Left renal cortex interstitium (tissue), 4 donors: ENCODE data around the gene SMAD6. TPM values are rescaled to one million over a fixed set of nuclear protein-coding genes. Genes with fewer than 3 reads are reported as not detected.

ENCODE experiments used
- DNase-seq, 4 donors: peaks; one replicate each; pipeline ENCODE4 v3.0.0-alpha.2; 2013; ENCODE audit warnings: low read depth in 4 of 4, low spot score in 2 of 4, missing footprints in 1 of 4
- polyA plus RNA-seq, 4 donors: library from polyadenylated mRNA; unstranded; fragments of 120-200 nt; gene quantifications; one replicate each; pipeline ENCODE4 v1.2.1, GENCODE V29; 2013; ENCODE audit not compliant: insufficient read length in 4 of 4

Gene SMAD6
- polyA plus RNA-seq, 4 donors: 27.4 to 49.4 (median 42.6) TPM

- no peak for DNase-seq
Observed at GRCh38 chr15:66768987-66769386, 67.0 kb downstream of the SMAD6 start.

DNA sequence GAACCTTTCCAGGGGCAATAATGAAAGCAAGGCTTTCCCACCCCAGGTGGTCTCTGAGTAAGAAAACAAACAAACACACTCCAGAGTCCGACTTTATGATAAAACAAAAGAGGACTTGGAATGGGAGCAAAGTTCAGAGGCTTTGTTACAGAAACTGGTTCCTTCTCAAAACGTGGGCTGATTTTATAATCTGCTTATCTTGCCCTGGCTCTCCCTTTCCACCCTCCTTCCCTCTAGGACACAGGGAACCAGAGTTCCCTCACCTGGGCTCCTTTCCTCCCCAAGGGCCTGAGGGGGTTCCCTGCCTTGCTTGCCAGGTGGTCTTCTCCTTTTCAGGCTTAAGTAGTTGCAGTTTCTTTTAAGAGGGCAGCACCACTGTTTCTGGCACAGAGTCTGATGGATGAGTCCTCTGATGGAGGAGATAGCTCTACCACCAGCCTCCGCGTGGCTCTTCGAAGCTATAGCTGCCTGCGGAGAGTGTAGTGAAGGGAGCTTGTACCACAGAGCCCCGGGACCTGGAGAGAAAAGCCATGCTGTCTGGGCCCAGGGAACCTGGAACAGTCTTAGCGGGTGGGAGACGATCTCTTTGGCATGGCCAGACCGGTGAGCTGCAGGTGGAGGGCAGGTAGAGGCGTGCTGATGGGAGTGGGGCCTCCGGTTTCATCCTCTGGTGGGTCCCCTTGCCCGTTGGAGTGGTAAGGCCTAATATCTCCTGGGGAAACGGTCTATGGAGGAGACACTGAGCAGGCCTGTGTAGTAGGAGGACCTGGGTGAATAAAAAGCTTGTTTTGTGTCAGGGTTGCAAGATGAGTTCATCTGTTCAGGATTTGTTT lies 68.7 kb downstream of the SMAD6 start:
- DNase-seq: no peak

DNA sequence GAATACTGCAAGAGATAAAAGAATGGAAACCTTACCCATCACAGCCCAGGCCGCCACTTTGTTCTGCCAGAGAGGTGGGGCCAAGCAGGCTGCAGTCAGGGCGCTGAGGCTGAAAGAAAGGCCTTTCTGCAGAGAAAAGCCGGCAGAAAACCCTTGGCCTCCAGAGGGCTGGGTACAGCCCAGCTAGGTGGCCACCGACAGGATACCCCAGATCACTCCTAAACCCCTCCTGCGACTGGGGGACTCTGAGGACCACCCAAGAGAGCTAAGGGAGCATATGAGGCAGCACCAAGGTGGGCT lies 69.3 kb downstream of the SMAD6 start:
- DNase-seq: no peak

DNA sequence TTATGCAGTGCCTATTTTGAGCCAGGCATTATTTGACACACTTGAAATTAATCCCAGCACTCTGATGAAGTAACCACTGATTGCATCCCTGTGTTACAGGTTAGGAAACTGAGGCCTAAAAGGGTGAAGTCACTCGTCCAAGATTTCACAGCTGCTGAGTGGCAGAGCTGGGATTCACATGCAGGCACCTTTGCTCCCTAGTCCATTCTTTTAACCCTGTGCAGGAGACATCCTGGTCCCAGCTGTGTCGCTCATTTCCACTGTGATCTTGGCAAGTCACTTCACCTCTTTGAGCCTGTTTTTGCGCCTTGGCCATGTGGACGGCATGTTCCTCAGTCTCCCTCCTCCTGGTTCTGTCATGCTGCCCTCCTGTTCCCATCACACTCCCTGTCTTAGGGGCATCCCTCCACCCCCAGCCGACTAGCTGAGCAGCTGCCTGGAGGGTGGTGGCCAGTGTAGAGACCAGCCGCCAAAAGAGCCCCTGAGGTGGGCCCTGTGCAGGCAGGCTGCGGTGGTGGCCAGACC lies 70.6 kb downstream of the SMAD6 start:
- DNase-seq: no peak

DNA sequence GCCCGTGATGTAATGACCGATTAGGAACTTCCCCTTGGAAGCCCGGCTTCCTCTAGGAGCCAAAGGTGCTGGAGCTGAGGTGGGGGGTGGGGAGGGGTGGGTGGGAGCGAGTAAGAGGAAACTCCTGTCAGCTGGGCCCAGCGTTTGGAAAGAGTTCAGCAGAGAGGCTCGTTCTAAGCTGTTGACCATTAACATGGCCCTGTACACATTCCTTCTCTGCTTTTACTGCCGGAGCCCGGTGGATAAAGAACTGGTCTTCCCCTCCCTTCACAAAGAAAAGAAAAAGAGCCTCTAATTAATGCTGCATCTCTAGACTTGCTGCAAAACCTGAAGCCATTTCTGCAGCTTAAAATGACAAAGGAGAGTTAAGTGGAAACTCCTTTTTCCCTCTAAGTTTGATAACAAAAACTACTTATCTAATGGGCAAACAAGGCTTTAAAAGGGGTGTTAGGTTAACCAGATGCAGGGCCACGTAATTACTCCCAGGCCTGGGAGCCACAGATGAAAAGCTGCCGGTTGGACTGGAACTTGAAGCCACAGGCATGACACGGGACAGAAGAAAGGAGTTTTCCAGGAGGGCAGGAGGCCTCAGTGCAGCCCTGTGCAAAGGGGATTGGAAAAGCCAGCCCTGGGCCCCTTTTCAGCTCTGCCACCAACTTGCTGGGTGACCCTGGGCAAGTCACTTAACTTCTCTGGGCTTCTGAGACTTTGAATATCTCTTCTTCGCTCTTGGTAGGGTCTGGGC lies 71.3 kb downstream of the SMAD6 start:
- DNase-seq: peak in 1 of 4 donors; percentile 83

DNA sequence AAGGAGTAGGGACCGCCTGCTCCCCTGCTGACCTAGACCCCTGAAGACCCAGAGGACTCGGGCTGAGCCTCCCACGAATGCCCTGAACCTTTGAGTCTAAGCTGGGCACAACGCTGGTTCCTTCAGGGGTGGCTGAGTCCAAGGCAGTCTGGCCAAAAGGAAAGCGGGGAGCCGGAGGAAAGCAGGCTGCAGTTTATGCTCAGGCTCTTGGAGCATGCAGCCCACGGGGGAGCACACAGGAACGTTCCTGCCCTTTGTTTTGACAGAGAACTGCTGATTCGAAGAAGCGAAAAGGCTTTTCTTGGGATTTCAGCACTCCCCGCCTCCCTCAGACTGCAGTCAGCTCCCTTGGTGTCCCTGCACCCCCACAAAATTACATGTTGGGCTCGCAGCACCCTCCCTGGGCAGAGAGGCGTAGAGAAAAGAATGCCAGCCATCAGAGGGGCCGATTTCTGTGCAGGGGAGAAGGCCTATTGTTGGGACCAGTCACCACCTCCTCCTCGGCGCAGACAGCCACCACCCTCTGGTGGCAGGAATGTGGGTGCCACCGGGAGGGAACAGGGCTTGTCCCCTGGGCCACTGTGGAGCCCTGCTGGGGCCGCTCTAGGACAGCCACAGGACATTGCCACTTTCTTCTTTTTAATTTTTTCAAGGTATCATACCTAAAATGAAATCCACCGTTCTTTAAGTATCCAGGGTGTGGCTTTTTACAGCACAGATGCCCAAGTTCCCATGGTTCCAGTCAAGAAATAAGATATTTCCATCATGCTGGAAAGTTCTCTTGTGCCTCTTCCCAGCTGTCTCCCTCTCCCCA lies 72.2 kb downstream of the SMAD6 start:
- DNase-seq: peak; percentile 70 to 89 (median 82)

GRCh38 chr15:66775127-66776105 lies 73.4 kb downstream of the SMAD6 start:
- DNase-seq: no peak

GRCh38 chr15:66777054-66777453 lies 75.0 kb downstream of the SMAD6 start:
- DNase-seq: no peak

DNA sequence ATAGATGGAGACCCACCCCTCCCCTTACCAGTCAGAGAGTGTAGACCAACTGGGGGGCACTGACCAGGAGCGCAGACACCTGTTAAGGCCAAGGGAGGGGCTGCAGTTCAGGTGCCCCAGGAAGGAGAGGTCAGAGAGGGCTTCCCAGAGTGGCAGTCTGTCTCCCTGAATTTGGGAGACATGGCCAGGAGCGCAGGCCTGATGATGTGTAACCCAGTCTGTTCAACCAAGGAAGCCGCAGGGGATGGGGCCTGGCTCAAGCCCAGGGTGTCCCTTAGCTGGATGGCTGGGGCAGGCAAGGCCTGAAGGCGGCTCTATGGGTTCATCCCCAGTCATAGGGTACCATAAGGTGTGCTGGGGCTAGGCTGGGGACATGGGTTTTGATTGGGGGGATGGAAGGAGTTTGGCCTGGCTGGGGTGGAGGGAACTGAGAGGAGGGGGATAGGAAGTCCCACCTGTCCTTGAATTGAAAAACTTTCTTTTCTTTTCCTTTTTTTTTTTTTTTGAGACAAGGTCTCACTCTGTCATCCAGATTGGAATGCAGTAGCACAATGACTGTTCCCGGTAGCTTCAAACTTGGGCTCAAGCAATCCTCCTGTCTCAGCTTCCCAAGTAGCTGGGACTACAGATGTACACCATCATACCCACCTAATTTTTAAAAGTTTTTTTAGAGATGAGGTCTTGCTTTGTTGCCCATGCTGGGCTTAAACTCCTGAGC lies 75.7 kb downstream of the SMAD6 start:
- no peak for DNase-seq

DNA sequence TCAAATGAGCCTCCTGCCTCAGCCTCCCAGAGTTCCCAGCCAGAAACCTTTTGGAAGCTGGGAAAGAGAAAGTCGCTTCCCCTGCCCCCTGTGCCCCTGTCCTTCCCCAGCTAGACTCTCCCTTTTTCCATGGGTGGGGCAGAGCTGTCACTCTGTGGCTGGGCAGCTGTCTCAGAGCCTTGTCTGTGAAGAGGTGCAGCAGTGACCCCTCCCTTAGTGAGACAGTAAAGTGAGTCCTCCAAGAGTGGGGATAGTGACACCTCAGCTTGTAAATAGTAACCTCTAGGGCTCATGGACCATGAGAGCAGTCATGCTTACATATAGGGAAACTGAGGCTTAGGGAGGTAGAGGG lies 76.3 kb downstream of the SMAD6 start:
- DNase-seq: no peak

- DNase-seq: no peak
Observed at GRCh38 chr15:66778716-66779115, 76.7 kb downstream of the SMAD6 start.

DNA sequence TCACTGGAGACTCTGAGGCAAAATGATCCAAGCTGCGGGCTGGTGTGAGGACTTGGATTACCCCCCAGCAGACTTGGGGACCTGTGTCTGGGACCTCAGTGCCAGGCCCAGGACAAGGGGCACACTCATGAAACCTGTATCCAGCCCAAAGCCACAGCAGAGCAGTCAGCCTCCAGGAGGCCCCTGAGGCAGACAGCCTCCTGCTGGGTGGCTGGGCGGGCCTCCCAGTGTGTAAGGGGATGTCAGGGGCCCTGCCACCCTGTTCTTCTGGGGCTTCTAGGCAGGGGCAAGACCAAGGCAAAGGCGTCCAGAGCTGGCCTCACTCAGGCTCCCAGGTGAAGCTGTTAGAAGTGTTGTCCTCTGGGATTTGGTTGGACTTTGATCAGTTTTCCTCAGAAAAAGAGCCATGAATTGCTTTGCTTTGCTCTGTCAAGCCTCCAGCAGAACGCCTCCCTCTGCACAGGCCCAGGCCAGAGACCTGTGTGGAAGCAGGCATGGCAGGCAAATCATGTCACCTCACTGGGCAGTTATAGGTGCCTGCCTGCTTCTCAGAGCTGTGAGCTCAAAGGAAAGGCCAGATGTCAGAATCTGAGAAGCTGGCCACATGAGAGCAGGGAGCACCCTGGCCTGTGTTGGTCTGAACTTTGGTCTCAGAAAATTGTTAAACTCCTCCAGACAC lies 77.4 kb downstream of the SMAD6 start:
- DNase-seq: no peak

DNA sequence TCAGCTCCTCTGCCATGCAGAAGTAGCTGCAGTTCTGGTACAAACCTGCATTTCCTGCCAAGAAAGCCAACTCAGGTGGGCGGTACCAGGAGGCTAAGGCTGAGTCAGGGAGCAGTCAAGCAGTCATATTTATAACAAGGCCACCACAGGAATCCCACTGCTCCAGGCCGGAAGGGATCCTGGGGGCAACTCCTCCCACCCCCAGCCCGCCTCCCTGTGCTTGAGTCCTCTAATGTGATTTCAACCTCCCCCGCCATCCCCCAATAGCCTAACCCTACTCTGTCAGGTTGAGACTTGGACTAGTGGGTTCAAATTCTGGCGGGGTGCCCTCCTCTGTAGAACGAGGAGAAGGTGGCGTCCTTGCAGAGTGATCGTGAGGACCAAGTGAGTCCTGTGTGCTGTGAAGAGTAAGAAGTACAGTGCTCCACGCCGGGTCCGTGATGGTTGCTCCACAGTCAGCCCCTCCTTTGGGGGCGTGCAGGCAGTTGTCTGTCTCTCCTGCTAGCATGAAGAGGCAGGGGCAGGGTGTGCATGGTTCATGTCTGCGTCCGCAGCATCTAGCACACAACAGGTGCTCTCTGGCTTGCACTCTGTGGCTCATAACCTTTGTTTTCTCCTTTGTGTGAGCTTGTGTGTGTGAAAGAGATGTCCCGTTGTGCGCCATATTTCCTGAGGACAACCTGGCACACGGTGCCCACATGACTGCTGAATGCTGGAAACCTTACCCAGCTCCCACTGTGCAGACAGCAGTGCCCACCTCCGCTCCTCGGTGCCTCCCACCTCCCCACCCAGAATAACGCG lies 78.3 kb downstream of the SMAD6 start:
- no peak for DNase-seq

- DNase-seq: no peak
Observed at GRCh38 chr15:66780973-66781718, 79.1 kb downstream of the SMAD6 start.

DNA sequence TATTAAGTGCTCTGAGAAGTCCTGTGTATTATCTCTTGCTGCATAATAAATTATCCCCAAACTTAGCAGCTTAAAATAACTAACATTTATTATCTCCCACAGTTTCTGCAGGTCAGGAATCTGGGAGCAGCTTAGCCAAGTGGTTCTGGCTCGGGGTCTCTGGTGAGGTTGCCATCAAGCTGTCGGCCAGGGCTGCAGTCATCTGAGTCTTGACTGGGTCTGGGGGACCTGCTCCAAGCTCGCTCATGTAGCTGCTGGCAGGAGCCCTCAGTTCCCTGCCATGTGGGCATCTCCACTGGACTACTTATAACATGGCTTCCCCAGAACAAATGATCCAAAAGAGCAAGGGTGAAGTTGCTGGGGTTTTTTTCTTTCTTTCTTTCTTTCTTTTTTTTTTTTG lies 80.7 kb downstream of the SMAD6 start:
- DNase-seq: no peak

- DNase-seq: no peak
Observed at GRCh38 chr15:66783314-66783713, 81.3 kb downstream of the SMAD6 start.

GRCh38 chr15:66783725-66784124 lies 81.7 kb downstream of the SMAD6 start:
- DNase-seq: no peak
